Stimulated activated CD4-positive, alpha-beta T cell treated with anti-CD3 and anti-CD28 coated beads, Interleukin-15, amount 100 ng/mL, for 24 hours (primary cell): ENCODE data around the gene PDE11A.
"Not testable (repeated sequence)": the region's sequence is repeated elsewhere in the genome, so short reads cannot be mapped to it uniquely, and the experiment has no call there.

Experiments
- DNase-seq: peaks from one replicate; pipeline ENCODE4 v3.0.0-alpha.2; 2020

PDE11A gene

DNA sequence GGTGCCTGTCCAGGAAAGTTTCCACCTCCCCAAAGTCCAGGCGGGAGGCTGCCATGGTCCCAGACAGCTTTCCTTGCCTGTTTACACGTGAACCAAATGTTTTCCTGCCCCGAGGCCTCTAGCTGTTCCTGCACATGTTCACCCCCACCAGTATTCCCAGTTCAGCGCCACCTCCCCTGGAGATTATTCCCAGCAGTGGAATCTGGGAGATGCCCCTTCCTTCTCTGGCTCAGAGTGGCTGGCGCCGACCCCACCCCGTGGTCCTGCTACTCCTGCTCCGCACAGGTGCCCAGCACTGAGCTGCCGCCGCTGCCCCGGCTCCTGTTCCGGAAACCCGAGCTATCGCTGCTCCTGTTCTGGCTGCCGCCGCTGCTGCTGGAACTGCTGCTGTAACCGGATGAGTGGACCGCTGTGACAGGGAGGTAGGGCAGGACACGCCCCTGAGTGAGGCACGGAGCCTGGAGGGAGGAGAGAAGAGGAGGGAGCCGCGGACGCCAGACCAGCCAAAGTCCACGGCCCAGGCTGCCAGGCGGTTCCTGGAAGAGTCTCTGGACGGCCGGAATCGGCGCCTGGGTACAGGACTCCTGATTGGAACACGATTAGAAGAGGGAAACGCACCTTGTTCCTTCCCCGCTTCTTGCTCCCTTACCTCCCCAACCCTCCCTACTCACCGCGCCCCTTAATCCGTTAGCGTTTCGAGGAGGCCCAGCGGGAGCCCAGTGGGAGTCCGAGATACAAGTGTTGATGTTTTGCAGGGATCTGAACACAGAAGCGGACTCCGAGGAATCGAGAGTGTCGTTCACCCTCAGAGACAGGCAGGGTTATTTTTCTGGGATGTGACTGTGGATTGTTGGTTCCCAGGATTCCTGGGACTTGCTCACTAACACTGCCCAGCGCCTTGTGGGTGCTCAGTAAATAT, at the start of gene PDE11A:
PDE11A (minus strand) TSS at position 395 of the 919 bp plus-strand sequence; CDS start at position 55, 340 bp downstream.
- peak; percentile 70 for DNase-seq

DNA sequence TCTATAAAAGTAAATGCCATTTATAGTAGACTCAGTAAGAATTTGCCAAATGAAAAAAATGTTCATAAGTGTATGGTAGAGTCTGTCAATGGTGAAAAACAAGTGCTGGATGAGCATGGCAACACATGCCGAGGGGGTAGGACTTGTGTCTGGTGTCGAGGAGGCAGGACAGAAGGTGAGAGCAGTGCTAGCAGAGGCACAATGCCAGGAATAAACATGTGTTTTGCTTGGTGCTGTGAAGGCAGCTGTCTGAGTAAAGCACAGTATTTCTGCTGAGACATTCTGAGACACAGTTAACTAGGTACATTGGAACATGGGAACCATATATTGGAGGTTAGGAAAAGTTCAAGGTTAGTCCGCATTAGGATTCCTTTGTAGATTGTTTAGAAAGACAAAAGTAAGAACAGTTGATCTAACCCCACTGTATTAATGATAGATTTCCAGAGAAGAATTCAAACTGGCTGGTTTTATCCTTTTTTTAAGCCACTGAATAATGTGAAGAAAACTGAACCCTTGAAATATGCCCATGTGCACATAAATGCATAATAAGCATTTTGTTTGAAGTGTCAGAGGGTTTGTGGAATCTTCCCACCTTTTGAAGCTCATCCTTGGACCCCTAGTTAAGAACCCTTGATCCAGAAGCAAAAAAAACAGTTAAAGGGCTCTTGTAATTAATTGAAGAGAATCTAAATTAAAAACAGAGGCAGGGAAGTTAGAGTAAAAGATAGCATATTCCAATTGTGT, 46.8 kb upstream of the PDE11A start:
- no peak for DNase-seq

GRCh38 chr2:178117725-178118124, 45.1 kb upstream of the PDE11A start:
- no peak for DNase-seq

DNA sequence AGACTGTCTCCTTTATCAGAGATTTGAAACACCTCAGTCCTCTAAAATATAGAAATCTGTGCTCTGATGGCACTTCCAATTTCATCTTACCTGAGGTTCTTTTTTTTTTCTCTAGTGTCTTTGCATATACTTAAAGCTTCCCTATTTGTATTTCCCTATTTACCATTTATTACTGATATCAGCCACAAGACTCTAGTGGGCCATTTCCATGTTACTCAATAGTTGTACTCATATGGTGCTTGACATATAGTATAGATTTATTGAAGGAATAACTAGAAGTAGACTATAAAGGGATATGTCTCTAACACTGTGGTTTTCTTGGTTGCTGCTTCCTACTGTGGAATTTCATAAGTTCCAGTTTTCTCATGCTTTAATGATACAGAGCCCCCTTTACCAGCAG, 42.7 kb upstream of the PDE11A start:
- DNase-seq: no peak

- DNase-seq: no peak
These were observed 41.9 kb upstream of the PDE11A start for GRCh38 chr2:178114462-178114861.

- DNase-seq: peak; percentile 92
These were observed 39.9 kb upstream of the PDE11A start, which contains the start of gene RBM45 for GRCh38 chr2:178112202-178113152. Gene RBM45, plus strand, starts transcription at chr2:178112437. Its CDS starts 110 bp downstream, at chr2:178112547.

DNA sequence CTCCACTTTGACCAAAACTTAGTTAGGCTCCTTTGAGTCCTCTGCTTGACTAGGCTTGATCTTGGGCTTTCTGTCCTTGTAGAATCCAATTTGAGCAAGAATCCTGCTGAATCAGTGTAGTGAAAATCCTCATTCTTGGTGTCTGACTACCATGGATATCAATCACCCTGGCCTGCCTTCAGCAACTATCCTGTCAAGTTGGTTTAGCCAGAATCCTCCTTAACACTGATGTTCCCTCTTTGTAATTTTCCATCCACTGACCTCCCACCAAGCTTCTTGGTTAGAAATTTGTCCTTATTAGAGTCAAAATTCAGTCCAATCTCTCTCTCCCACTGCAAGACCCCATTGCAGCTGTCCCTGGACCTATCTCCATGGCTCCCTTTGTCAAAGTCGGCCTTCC, 39.2 kb upstream of the PDE11A start:
- no peak for DNase-seq

DNA sequence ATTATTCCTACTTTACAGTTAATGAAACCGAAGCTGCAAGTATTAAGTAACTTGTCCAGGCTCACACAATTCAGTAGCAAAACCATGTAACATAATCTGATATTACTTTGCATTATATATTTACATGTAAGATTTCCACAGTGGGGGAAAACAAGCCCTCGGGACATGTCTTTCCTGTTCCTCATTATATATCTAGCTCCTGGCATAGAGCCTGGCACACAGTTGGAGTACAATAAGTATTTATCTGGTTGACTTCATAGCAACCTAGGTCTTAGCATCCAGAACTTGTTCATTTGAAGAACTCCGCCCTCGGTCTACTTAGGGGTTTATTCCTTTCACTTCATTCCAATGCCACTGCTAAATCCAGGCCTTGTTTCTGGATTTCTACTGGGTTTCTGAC, 38.1 kb upstream of the PDE11A start:
- no peak for DNase-seq

DNA sequence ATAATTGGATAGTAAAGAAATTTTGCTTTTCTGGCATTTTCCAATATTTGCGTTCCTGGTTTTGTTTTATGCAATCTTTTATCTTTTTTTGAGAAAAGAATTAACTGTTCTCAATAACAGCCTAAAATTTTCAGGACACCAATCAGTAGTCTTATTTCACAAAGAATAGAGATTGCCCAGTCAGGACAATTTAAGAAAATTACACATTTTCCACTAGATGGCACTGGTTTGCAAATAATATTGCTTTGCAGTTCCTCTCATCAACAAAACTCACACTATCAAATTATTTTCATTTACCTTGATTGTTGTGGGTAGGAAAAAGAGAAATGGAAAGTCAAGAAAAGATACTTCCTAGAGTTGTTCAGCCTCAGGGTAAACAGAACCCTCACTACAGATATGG, 37.2 kb upstream of the PDE11A start:
- DNase-seq: no peak

DNA sequence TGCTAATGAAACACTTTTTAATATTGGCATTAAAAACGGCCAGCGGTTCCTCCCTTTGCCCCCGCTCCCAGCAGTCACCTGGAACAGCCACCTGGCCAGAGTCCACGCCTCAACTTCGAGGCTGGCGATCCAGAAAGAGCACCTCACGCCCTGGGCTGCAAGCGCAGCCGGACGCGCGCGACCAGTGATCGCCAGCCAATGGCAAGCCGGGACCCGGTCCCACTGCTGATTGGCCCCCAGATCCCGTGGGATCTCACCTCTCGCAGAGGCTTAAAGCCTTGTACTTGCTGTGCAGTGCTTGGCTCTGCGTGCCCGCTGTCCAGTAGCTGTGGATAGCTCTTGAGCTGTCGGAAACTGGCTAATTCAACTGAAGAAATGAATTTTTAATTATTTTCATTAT, 35.6 kb upstream of the PDE11A start:
- DNase-seq: no peak

GRCh38 chr2:178106053-178106452, 33.5 kb upstream of the PDE11A start:
- no peak for DNase-seq

DNA sequence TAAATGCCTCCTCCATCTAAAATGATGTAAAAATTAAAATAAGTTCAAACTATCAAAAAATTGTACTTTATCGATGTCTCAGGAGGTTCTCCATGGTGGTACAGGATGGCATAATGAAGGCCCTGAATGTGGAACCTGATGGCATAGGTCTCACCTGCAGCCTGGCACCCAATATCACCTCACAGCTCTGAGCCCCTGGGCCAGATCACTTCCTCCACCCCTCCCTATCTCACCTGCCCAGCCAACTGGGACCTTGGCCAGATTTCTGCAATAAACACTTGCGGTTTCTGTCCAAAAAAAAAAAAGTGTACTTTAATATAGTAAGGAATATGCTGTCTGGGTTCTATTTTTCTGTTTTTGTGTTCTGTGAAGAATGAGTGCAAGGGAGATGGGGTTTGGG, 33.0 kb upstream of the PDE11A start:
- DNase-seq: no peak

DNA sequence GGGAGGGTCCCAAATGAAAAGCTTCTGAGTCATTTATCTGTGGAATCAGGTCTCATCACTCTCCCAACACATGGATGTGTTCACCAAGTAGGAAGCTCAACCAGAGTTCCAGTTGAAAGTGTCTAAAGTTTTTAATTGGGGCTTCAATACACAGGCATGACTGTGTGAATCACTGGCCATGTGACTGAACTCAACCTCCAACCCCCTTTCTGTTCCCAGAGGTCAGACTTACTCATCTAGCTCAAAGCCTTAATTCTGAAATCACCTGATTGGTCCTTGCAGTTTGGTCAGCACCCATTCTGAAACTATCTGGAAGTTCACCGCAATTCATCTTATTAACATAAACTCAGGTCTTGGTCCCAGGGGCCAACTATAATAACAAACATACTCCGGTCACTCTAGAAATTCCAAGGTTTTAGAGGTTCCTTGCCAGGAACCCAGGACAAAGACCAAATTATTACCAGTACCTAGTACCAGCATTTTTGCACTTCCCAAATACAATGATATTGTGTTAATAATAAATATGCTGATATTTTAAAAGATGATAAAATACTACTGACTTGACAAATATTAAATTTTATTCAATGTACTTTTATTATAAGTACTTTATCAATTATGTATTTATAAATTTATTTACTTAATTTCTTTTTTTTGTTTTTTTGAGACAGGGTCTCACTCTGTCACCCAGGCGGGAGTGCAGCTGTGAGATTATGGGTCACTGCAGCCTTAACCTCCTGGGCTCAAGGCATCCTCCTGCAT, 28.9 kb upstream of the PDE11A start:
- no peak for DNase-seq

GRCh38 chr2:178093471-178093870, 20.9 kb upstream of the PDE11A start:
- DNase-seq: no peak

- no peak for DNase-seq
These were observed 16.2 kb upstream of the PDE11A start for GRCh38 chr2:178088774-178089270.

DNA sequence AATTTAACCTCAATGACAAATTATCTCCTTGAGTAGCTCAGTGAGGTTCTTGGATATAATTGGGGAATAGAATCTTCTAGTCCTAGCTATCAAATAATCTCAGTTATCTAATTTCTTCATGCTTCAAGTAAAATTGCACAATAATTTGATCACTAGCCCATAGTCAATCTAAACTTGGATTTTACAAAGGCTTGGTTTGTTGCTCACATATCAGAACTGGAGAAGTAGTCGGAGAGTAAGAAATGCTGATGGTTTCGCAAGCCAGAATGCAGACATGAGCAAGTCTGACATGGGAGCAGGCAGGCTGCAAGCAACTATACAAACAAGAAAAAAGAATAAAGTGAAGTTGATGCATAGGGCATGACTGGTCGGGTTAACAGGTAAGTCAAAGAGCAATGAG, 11.7 kb upstream of the PDE11A start:
- DNase-seq: no peak

DNA sequence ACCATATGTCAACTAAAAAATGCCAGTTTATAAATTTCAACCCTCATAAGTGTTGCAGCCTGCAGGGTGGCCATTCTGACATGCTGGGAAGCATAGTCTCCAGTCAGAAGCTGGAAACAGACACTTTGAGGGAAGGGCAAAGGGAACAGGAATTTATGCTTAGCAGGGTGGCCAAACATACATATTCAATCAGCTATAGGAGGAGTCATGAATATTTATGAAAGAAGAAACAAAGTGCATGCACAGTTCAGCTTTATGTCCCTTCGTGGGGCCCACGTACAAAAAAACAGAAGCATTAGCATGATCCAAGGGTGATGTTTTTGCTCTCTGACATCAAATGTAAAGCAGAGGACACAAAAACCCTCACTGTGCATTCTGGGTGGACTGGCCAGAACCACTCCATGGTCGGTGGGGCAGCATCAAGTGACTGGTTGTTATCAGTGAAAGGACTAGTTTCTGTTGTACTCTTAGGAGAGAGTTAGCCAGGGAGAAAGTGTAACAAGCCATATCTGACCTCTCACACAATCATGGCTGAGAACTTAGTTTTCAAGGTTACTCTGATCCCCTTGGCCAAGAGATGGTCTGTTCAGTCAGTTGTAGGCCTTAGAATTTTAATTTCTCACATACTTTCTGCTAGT, 9.9 kb upstream of the PDE11A start:
- DNase-seq: no peak

GRCh38 chr2:178079279-178079678, 6.7 kb upstream of the PDE11A start:
- not testable (repeated sequence) for DNase-seq

GRCh38 chr2:178076130-178076529, 3.6 kb upstream of the PDE11A start:
- DNase-seq: no peak

DNA sequence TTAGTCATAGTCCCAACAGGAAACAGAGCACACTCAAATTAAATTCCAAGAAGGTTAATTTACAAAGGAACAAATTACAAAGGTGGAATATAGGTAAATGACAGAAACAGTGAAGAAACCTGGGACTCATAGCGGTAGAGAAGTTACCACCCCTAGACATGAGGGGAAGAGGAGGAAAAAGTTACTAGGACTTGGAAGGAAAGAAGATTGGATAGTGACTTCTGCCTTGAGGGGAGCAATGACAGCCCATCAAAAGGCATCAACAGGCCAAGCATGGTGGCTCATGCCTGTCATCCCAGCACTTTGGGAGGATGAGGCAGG, 2.4 kb upstream of the PDE11A start:
- DNase-seq: no peak
